GM12873 (cell line): Measurements from ENCODE around the gene IGF1R.

Experiments used
- CTCF ChIP-seq: IDR thresholded peaks from 2 replicates; pipeline ENCODE4 v1.5.1; 2012; ENCODE audit warnings: low read depth, mild to moderate bottlenecking, moderate library complexity, low read length, control low read depth; ENCODE audit not compliant: insufficient read depth; ENCODE audit errors: missing control alignments

IGF1R gene

GRCh38 chr15:98920091-98920880 is 271.9 kb downstream of the IGF1R start:
- TF ChIP-seq CTCF = no peak

- no peak for TF ChIP-seq CTCF
Measured at GRCh38 chr15:98923171-98923570, 274.8 kb downstream of the IGF1R start.

GRCh38 chr15:98923579-98923978 is 275.2 kb downstream of the IGF1R start:
- no peak for TF ChIP-seq CTCF

GRCh38 chr15:98924401-98925049 is 276.2 kb downstream of the IGF1R start:
- no peak for TF ChIP-seq CTCF

- no peak for TF ChIP-seq CTCF
Measured at GRCh38 chr15:98926236-98926635, 277.9 kb downstream of the IGF1R start.

GRCh38 chr15:98927022-98927421 is 278.7 kb downstream of the IGF1R start:
- no peak for TF ChIP-seq CTCF

GRCh38 chr15:98927996-98928395 is 279.7 kb downstream of the IGF1R start:
- TF ChIP-seq CTCF = no peak
